ENCODE results near the gene PRR18. TPM values are rescaled to one million over a fixed set of nuclear protein-coding genes. Genes with fewer than 3 reads are reported as not detected.

PRR18 gene
- total and polyA plus RNA-seq, 2 of the 8 experiments (the other 6 are each of a cell fraction or from before 2014, with no cell fraction given): 0.08 to 0.19 TPM

DNA sequence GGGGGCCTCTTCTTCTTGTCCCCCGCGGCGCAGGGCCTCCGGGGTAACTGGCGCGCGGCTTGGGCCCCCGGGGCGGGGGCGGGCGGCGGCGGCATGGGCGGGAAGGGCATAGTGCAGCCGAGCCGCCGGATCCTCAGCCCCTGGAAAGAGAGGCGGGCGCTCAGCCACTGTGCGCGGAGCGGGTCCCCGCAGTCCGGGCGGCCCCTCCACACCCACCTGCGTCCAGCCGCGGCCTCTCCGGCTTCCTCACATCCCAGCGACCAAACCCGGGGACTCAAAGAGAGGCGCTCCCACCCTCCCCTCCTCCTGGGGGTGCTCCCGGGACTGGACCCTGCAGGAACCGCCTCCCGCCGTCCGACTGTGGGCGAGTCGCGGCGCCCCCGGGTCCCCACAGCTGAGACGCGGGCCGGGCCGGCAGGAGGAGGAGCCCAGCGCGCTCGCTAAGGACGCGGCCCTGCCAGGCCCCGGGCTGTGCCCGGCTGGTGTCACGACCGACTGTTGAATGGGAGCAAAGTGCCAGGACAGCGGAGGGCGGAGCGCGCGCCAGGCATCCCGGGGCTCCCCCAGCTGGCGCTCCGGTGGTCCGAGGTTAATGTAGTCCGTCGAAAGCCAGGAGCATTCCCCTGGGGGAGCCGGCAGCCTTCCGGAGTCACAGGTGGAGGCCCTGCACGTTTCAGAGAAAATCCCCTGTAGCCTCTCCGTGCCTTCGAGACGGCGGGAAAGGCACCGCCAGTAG is at the start of gene PRR18 (continued):
- TF ChIP-seq GABPA (IDR thresholded peaks at IDR 0.05; ENCODE audit: borderline replicate concordance, insufficient read depth, low read length) (0 out of 2 replicates have a peak, but pooled peaks have one; percentile 28), TAF1 (IDR thresholded peaks at IDR 0.05; ENCODE audit: low read depth, low read length) (no peak), ASH2L (IDR thresholded peaks at IDR 0.05; ENCODE audit: low read length) (peak; percentile 27), CHD1 (IDR thresholded peaks at IDR 0.05; ENCODE audit: low read depth, low read length) (no peak), CBX5 (IDR thresholded peaks at IDR 0.05; ENCODE audit: low read depth, low read length) (no peak), RNF2 (IDR thresholded peaks at IDR 0.05; ENCODE audit: borderline replicate concordance, low read depth, low read length, missing control alignments, poor library complexity, severe bottlenecking) (no peak), CREB1 (IDR thresholded peaks at IDR 0.05) (no peak), EGR1 (IDR thresholded peaks at IDR 0.05; ENCODE audit: borderline replicate concordance, low read depth, low read length) (no peak)
- TF ChIP-seq, protein P1, sequence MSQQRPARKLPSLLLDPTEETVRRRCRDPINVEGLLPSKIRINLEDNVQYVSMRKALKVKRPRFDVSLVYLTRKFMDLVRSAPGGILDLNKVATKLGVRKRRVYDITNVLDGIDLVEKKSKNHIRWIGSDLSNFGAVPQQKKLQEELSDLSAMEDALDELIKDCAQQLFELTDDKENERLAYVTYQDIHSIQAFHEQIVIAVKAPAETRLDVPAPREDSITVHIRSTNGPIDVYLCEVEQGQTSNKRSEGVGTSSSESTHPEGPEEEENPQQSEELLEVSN (IDR thresholded peaks at IDR 0.05): peak; percentile 86

Data from H1 (cell line).